SU-DHL-6 (cell line): Measurements from ENCODE around the gene EFNB2.

ENCODE experiments used
- H2AFZ ChIP-seq: fragments of 200-600 bp; sonication (generic); 2 replicates; pipeline ENCODE4 v1.6.1; 2014; ENCODE audit warnings: low read depth, mild to moderate bottlenecking, moderate library complexity, mixed read lengths, antibody characterized with exemption, low read length; ENCODE audit not compliant: severe bottlenecking
- H3F3A ChIP-seq: fragments of 200-600 bp; shearing (Covaris generic); 2 replicates; pipeline ENCODE4 v1.6.0; 2016; ENCODE audit warnings: antibody characterized with exemption, mild to moderate bottlenecking; ENCODE audit not compliant: insufficient read depth
- H3K27ac ChIP-seq: fragments of 200-600 bp; sonication (generic); 2 replicates; pipeline ENCODE4 v1.5.1; 2016; ENCODE audit warnings: low read depth, mild to moderate bottlenecking, low read length, moderate library complexity, mixed read lengths
- H3K27me3 ChIP-seq: fragments of 200-600 bp; sonication (generic), shearing (Covaris generic); 2 replicates; pipeline ENCODE4 v1.6.0; 2014; ENCODE audit warnings: mild to moderate bottlenecking, low read length
- H3K36me3 ChIP-seq: fragments of 200-600 bp; sonication (generic); 2 replicates; pipeline ENCODE4 v1.6.1; 2014; ENCODE audit warnings: mild to moderate bottlenecking, low read length, mixed read lengths
- H3K4me2 ChIP-seq: fragments of 300-600, 200-600 bp; shearing (Covaris generic), sonication (generic); 2 replicates; pipeline ENCODE4 v1.6.0; 2014; ENCODE audit warnings: low read length, low read depth, mild to moderate bottlenecking; ENCODE audit not compliant: poor library complexity, severe bottlenecking
- H3K4me3 ChIP-seq: fragments of 200-600 bp; sonication (generic); 2 replicates; pipeline ENCODE4 v1.5.1; 2014; ENCODE audit warnings: antibody characterized with exemption, low read length, mild to moderate bottlenecking, mixed read lengths; ENCODE audit not compliant: insufficient read depth, poor library complexity, severe bottlenecking
- H3K79me2 ChIP-seq: fragments of 200-600 bp; sonication (generic); 2 replicates; pipeline ENCODE4 v1.6.1; 2014; ENCODE audit warnings: mild to moderate bottlenecking, low read length, moderate library complexity; ENCODE audit not compliant: insufficient read depth
- H3K9ac ChIP-seq: fragments of 200-600 bp; sonication (generic); 2 replicates; pipeline ENCODE4 v1.7.0; 2014; ENCODE audit warnings: mild to moderate bottlenecking, low read length
- H3K9me2 ChIP-seq: fragments of 200-600 bp; sonication (generic); replicated peaks from 2 replicates; pipeline ENCODE4 v1.6.1; 2014; ENCODE audit warnings: low read length; ENCODE audit not compliant: insufficient read depth
- H3K9me3 ChIP-seq: fragments of 200-600 bp; sonication (generic); 2 replicates; pipeline ENCODE4 v1.6.1; 2014; ENCODE audit warnings: low read length, mixed read lengths; ENCODE audit not compliant: insufficient read depth
- H4K20me1 ChIP-seq: fragments of 200-600 bp; sonication (generic); 2 replicates; pipeline ENCODE4 v1.6.1; 2014; ENCODE audit warnings: low read depth, mild to moderate bottlenecking, antibody characterized with exemption, low read length, moderate library complexity, mixed read lengths
- EZH2phosphoT487 ChIP-seq: fragments of 200-600 bp; sonication (generic), shearing (Covaris generic); conservative IDR thresholded peaks from 2 replicates; pipeline ENCODE4 v1.6.1; 2018; ENCODE audit warnings: mild to moderate bottlenecking, antibody characterized with exemption, low read length, moderate library complexity, mixed read lengths
- TF ChIP-seq, protein P1 (sequence below): fragments of 200-600 bp; sonication (generic); IDR thresholded peaks from one replicate; pipeline ENCODE4 v1.5.1; 2017; ENCODE audit warnings: antibody characterized with exemption, mild to moderate bottlenecking, low read length, moderate library complexity; ENCODE audit not compliant: insufficient read depth, poor library complexity, severe bottlenecking

EFNB2 gene

DNA sequence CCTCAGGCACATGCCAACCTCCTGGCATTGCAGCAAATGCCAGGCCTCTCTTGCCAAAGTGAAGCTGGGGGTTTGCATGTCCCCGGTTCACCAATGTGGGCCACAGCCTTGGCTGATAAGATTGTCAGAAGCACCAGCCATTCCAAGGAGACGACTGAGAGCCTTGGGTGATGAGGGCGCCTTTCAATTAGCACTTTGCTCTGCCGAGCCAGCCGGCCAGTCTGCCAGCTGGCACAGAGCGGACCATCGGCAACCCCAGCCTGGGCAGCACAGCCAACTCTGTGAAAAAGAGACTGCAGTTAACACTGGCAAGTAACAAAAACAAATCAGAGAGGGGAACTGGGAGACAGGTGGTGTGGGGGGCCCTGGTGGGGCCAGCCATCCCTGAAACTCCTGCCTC, 67.3 kb downstream of the EFNB2 start:
- H3F3A ChIP-seq, result no peaks in the 10 kb centered on the region
- H3K36me3 ChIP-seq, result no peaks in the 10 kb centered on the region
- no peaks in the 10 kb centered on the region for H3K9me3 ChIP-seq
- TF ChIP-seq, protein P1, sequence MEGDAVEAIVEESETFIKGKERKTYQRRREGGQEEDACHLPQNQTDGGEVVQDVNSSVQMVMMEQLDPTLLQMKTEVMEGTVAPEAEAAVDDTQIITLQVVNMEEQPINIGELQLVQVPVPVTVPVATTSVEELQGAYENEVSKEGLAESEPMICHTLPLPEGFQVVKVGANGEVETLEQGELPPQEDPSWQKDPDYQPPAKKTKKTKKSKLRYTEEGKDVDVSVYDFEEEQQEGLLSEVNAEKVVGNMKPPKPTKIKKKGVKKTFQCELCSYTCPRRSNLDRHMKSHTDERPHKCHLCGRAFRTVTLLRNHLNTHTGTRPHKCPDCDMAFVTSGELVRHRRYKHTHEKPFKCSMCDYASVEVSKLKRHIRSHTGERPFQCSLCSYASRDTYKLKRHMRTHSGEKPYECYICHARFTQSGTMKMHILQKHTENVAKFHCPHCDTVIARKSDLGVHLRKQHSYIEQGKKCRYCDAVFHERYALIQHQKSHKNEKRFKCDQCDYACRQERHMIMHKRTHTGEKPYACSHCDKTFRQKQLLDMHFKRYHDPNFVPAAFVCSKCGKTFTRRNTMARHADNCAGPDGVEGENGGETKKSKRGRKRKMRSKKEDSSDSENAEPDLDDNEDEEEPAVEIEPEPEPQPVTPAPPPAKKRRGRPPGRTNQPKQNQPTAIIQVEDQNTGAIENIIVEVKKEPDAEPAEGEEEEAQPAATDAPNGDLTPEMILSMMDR, result no peak
- no peak for TF ChIP-seq EZH2phosphoT487
- no peak overlapping the region for H3K4me2 ChIP-seq
- no peak overlapping the region for H3K27ac ChIP-seq
- no peaks in the 10 kb centered on the region for H3K27me3 ChIP-seq
- no peaks in the 10 kb centered on the region for H3K79me2 ChIP-seq
- no peak overlapping the region for H3K4me3 ChIP-seq
- no peak overlapping the region for H3K9ac ChIP-seq
- no peak overlapping the region for H2AFZ ChIP-seq
- no peaks in the 10 kb centered on the region for H4K20me1 ChIP-seq
- H3K9me2 ChIP-seq, result no peaks in the 10 kb centered on the region

GRCh38 chr13:106467427-106468122, 67.9 kb downstream of the EFNB2 start:
- H3K27ac ChIP-seq, result no peak overlapping the region

GRCh38 chr13:106466691-106467426, 68.6 kb downstream of the EFNB2 start:
- H3K9ac ChIP-seq, result no peak overlapping the region

More at GRCh38 chr13:106467427-106468122, 67.9 kb downstream of the EFNB2 start:
- no peak overlapping the region for H3K4me3 ChIP-seq
- H4K20me1 ChIP-seq, result no peaks in the 10 kb centered on the region
- H3K9me3 ChIP-seq, result no peaks in the 10 kb centered on the region
- H3F3A ChIP-seq, result no peaks in the 10 kb centered on the region
- no peak overlapping the region for H2AFZ ChIP-seq
- H3K27me3 ChIP-seq, result no peaks in the 10 kb centered on the region
- H3K9me2 ChIP-seq, result no peaks in the 10 kb centered on the region
- no peak overlapping the region for H3K4me2 ChIP-seq
- TF ChIP-seq, protein P1, result no peak
- no peak for TF ChIP-seq EZH2phosphoT487
- no peaks in the 10 kb centered on the region for H3K36me3 ChIP-seq
- H3K79me2 ChIP-seq, result no peaks in the 10 kb centered on the region
- no peak overlapping the region for H3K9ac ChIP-seq

More at GRCh38 chr13:106466691-106467426, 68.6 kb downstream of the EFNB2 start:
- no peaks in the 10 kb centered on the region for H4K20me1 ChIP-seq
- no peak overlapping the region for H3K4me2 ChIP-seq
- H2AFZ ChIP-seq, result no peak overlapping the region
- no peaks in the 10 kb centered on the region for H3F3A ChIP-seq
- H3K79me2 ChIP-seq, result no peaks in the 10 kb centered on the region
- H3K4me3 ChIP-seq, result no peak overlapping the region
- H3K27me3 ChIP-seq, result no peaks in the 10 kb centered on the region
- no peak overlapping the region for H3K27ac ChIP-seq
- no peaks in the 10 kb centered on the region for H3K9me3 ChIP-seq
- H3K36me3 ChIP-seq, result no peaks in the 10 kb centered on the region
- no peaks in the 10 kb centered on the region for H3K9me2 ChIP-seq
- TF ChIP-seq EZH2phosphoT487, result no peak
- TF ChIP-seq, protein P1, result no peak
